Natural killer cell (primary cell): ENCODE measurements around the gene ACTL7B. TPM values are rescaled to one million over a fixed set of nuclear protein-coding genes. Genes with fewer than 3 reads are reported as not detected.

Experiments
- ATAC-seq, 3 donors: fragments of 150-1000 bp in 2 of 3; fragments of 200-7000 bp in 1 of 3; cut with Tn5 transposase; 1 replicate in 1 of 3; 2 replicates in 2 of 3; pipeline ENCODE4 v1.10.0; 2021; ENCODE audit warnings: mild to moderate bottlenecking in 2 of 3, moderate library complexity in 2 of 3
- DNase-seq, 2 donors: peaks; one replicate each; pipeline versions ENCODE4 v3.0.0 to v3.0.0-alpha.2; 2013 to 2021; ENCODE audit warnings: mixed read lengths in 1 of 2
- H3K27ac ChIP-seq: one replicate; pipeline ENCODE4 v1.5.1; 2013; ENCODE audit warnings: mild to moderate bottlenecking, low read length
- H3K27me3 ChIP-seq: one replicate; pipeline ENCODE4 v1.6.1; 2013; ENCODE audit warnings: low read length; ENCODE audit not compliant: control insufficient read depth, insufficient read depth
- H3K36me3 ChIP-seq: one replicate; pipeline ENCODE4 v1.6.1; 2013; ENCODE audit warnings: low read length; ENCODE audit not compliant: control insufficient read depth, insufficient read depth
- H3K4me1 ChIP-seq: one replicate; pipeline ENCODE4 v1.6.1; 2013; ENCODE audit warnings: low read length; ENCODE audit not compliant: control insufficient read depth, insufficient read depth
- H3K4me3 ChIP-seq: one replicate; pipeline ENCODE4 v1.5.1; 2013; ENCODE audit warnings: low read length
- H3K9me3 ChIP-seq: one replicate; pipeline ENCODE4 v1.6.1; 2013; ENCODE audit warnings: low read length; ENCODE audit not compliant: control insufficient read depth, insufficient read depth
- H3K27ac Mint-ChIP-seq, 2 donors: one replicate each; pipeline ENCODE4 v1.8.0; 2022; ENCODE audit warnings: mild to moderate bottlenecking in 2 of 2, mixed read lengths in 2 of 2, moderate library complexity in 1 of 2
- H3K27me3 Mint-ChIP-seq, 2 donors: one replicate each; pipeline ENCODE4 v1.8.0; 2022; ENCODE audit warnings: low read depth in 2 of 2, mixed read lengths in 2 of 2
- H3K36me3 Mint-ChIP-seq: one replicate; pipeline ENCODE4 v1.8.0; 2022; ENCODE audit warnings: mixed read lengths
- H3K4me1 Mint-ChIP-seq, 2 donors: one replicate each; pipeline ENCODE4 v1.8.0; 2022; ENCODE audit warnings: mixed read lengths in 2 of 2
- H3K4me3 Mint-ChIP-seq: one replicate; pipeline ENCODE4 v1.8.0; 2022; ENCODE audit warnings: mild to moderate bottlenecking, moderate library complexity, mixed read lengths
- H3K9me3 Mint-ChIP-seq, 2 donors: one replicate each; pipeline ENCODE4 v1.8.0; 2022; ENCODE audit warnings: mixed read lengths in 2 of 2
- WGBS: methylation state at CpG from one replicate; pipeline ENCODE4 v1.1.7; 2013; ENCODE audit warnings: missing lambda C conversion rate; ENCODE audit not compliant: insufficient coverage; 5-methylcytosine and 5-hydroxymethylcytosine counted together
- intact Hi-C: fragments of 100-400 bp; cut with micrococcal nuclease; formaldehyde crosslinking; loops from one replicate; pipeline ENCODE4 v1.14.2; 2022
- total RNA-seq, 4 donors: library from RNA; stranded (reverse); fragments of 120-200 nt in 1 of 4; gene quantifications; one replicate each; pipeline versions ENCODE4 v1.2.3 to v1.2.4, GENCODE V29; 2013 to 2022
- TF ChIP-seq, protein P1 (sequence below): fragments of 200-600 bp; IDR thresholded peaks from one replicate; pipeline ENCODE4 v1.8.0; 2022; ENCODE audit warnings: antibody characterized with exemption

ACTL7B gene
- total RNA-seq, 3 donors from 2014 or later (not counting 1 experiment from before 2014, with no cell fraction given): 0.20 TPM; not detected in 2

DNA sequence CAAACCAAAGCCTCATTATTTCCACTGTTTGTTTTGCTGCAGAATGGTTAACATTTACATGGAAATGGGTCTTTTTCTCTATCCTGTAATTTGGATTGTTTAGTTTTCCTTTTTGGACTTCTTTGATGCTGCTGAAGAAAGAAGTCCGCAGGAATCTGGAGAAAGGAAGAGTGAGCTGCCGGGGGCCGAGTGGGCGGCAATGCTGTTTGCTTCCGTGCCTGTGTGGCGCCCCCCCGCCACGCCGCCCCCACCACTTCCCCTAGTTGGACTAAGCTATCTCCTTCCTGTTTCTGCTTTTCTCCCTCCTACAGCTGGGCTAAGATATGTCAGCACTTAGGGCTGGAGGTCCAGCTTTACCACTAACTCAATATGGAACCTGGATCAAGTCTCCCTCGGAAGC lies 39.7 kb downstream of the ACTL7B start:
- Histone ChIP-seq H3K9me3 (no peaks in the 10 kb centered on the region), H3K27ac (no peak overlapping the region), H3K36me3 (no peaks in the 10 kb centered on the region), H3K4me1 (no peaks in the 10 kb centered on the region), H3K27me3 (no peaks in the 10 kb centered on the region), H3K4me3 (no peak overlapping the region)
- Mint-ChIP-seq H3K4me3 (no peak overlapping the region), H3K9me3 (no peaks in the 10 kb centered on the region), H3K4me1 (peaks cover 11 to 12% of the 10 kb centered on the region in 2 donors), H3K27ac (no peak overlapping the region), H3K27me3 (peaks cover 0 to 10% of the 10 kb centered on the region in 2 donors), H3K36me3 (no peaks in the 10 kb centered on the region)
- DNase-seq (no peak), ATAC-seq (peak in 1 of 3 donors; percentile 45)
- TF ChIP-seq, protein P1, sequence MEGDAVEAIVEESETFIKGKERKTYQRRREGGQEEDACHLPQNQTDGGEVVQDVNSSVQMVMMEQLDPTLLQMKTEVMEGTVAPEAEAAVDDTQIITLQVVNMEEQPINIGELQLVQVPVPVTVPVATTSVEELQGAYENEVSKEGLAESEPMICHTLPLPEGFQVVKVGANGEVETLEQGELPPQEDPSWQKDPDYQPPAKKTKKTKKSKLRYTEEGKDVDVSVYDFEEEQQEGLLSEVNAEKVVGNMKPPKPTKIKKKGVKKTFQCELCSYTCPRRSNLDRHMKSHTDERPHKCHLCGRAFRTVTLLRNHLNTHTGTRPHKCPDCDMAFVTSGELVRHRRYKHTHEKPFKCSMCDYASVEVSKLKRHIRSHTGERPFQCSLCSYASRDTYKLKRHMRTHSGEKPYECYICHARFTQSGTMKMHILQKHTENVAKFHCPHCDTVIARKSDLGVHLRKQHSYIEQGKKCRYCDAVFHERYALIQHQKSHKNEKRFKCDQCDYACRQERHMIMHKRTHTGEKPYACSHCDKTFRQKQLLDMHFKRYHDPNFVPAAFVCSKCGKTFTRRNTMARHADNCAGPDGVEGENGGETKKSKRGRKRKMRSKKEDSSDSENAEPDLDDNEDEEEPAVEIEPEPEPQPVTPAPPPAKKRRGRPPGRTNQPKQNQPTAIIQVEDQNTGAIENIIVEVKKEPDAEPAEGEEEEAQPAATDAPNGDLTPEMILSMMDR: no peak
- intact Hi-C loops: no loop called here
- 3% methylated on average over 10 of the region's 10 CpGs for WGBS

DNA sequence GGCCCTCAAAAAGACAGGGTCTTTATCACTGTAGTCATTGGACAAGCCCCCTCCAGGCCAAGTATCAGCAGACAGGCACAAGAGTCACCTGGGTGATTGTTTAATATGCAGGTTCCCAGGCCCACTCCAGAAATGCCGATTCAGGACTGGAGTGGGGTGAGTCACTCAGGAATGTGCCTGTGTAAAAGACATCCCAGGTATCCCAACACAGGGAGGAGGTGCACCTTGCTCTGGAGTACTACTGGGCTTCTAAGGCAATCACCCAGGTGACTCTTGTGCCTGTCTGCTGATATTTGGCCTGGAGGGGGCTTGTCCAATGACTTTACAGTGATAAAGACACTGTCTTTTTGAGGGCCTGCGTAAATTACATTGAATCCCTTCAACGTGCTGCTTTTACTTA lies 40.6 kb downstream of the ACTL7B start:
- no peak overlapping the region for H3K27ac Mint-ChIP-seq
- Histone ChIP-seq H3K4me3 (no peak overlapping the region), H3K9me3 (no peaks in the 10 kb centered on the region), H3K4me1 (no peaks in the 10 kb centered on the region), H3K27me3 (no peaks in the 10 kb centered on the region), H3K36me3 (no peaks in the 10 kb centered on the region), H3K27ac (no peak overlapping the region)
- H3K4me1 Mint-ChIP-seq: peaks cover 11 to 12% of the 10 kb centered on the region in 2 donors
- no peaks in the 10 kb centered on the region for H3K36me3 Mint-ChIP-seq
- WGBS: 93% methylated on average over 3 of the region's 3 CpGs
- DNase-seq: no peak
- TF ChIP-seq, protein P1: no peak
- peaks cover 0 to 10% of the 10 kb centered on the region in 2 donors for H3K27me3 Mint-ChIP-seq
- no peak overlapping the region for H3K4me3 Mint-ChIP-seq
- no peaks in the 10 kb centered on the region for H3K9me3 Mint-ChIP-seq
- ATAC-seq: no peak
- intact Hi-C loops: no loop called here

DNA sequence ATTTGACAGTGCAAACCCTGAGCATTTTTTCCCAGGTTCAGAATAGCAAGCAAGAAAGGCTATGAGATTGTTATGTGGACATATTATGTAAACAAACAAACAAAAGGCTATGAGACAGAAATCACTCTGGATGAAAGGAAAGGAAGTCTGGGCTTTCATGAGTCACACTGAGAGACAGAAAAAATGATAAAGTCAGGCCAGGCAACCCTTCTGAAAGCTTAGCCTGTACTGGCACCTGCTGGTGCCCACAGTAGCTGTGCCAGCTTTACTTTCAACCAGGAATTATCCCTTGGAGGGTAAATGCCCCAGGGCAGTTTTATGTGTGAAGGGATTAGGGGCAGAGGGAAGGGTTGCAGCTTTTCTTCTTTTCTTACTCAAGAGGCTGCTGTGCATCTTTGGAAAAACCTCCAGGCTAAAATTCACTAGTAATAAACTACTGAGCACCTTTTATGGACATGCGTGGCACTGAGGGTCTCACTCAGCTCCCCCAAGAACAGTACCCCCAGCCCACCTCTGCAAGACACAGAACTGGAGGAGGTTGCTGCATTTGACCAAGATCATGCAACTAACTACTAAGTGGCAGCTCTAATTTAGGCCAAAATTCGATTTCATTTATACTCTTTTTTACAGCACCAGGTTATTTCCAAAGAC lies 41.7 kb downstream of the ACTL7B start:
- 90% methylated on average over 2 of the region's 2 CpGs for WGBS
- Histone ChIP-seq H3K4me1 (no peaks in the 10 kb centered on the region), H3K36me3 (no peaks in the 10 kb centered on the region), H3K4me3 (no peak overlapping the region), H3K9me3 (no peaks in the 10 kb centered on the region), H3K27ac (no peak overlapping the region), H3K27me3 (no peaks in the 10 kb centered on the region)
- Mint-ChIP-seq H3K4me1 (peaks cover 11 to 12% of the 10 kb centered on the region in 2 donors), H3K27me3 (peaks cover 0 to 10% of the 10 kb centered on the region in 2 donors), H3K9me3 (no peaks in the 10 kb centered on the region), H3K27ac (no peak overlapping the region), H3K4me3 (no peak overlapping the region), H3K36me3 (no peaks in the 10 kb centered on the region)
- TF ChIP-seq, protein P1: no peak
- intact Hi-C loops: no loop called here
- no peak for ATAC-seq
- DNase-seq: no peak
